Measurements from ENCODE around the gene LLGL2. TPM values are rescaled to one million over a fixed set of nuclear protein-coding genes. Genes with fewer than 3 reads are reported as not detected.

LLGL2 gene
- total RNA-seq, 2 experiments from 2014 or later, result 12.6 to 21.6 TPM

- H3K4me3 ChIP-seq (ENCODE audit: low read depth, low read length, poor library complexity, severe bottlenecking), result no peak overlapping the region
- ChIA-PET POLR2A (interaction anchor here (0.6 to 0.8 kb wide), 2 partner anchors 78 to 362 kb away, joined by 3 read pairs; partner anchors contain the start of gene NT5C), CTCF (ENCODE audit: unreplicated experiment) (interaction anchor here (0.5 kb wide), 1 partner anchor 98 kb away, joined by 3 read pairs; no protein-coding TSS in a partner anchor)
- H3K9me3 ChIP-seq (ENCODE audit: low read length), result no peaks in the 10 kb centered on the region
- no peaks in the 10 kb centered on the region for H3K9me2 ChIP-seq (ENCODE audit: insufficient read depth, low read length)
- no peaks in the 10 kb centered on the region for H3K79me2 ChIP-seq (ENCODE audit: insufficient read depth, low read depth, low read length)
- intact Hi-C loops (cut with micrococcal nuclease; ENCODE audit: unreplicated experiment), result no loop called here
- H3K27ac ChIP-seq (ENCODE audit: low read depth, low read length, poor library complexity, severe bottlenecking), result no peak overlapping the region
- H4K20me1 ChIP-seq (ENCODE audit: insufficient read depth, low read length), result no peaks in the 10 kb centered on the region
- no peak overlapping the region for H2AFZ ChIP-seq (ENCODE audit: low read length)
- TF ChIP-seq, protein P1, sequence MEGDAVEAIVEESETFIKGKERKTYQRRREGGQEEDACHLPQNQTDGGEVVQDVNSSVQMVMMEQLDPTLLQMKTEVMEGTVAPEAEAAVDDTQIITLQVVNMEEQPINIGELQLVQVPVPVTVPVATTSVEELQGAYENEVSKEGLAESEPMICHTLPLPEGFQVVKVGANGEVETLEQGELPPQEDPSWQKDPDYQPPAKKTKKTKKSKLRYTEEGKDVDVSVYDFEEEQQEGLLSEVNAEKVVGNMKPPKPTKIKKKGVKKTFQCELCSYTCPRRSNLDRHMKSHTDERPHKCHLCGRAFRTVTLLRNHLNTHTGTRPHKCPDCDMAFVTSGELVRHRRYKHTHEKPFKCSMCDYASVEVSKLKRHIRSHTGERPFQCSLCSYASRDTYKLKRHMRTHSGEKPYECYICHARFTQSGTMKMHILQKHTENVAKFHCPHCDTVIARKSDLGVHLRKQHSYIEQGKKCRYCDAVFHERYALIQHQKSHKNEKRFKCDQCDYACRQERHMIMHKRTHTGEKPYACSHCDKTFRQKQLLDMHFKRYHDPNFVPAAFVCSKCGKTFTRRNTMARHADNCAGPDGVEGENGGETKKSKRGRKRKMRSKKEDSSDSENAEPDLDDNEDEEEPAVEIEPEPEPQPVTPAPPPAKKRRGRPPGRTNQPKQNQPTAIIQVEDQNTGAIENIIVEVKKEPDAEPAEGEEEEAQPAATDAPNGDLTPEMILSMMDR (conservative IDR thresholded peaks at IDR 0.05; ENCODE audit: low read length), result no peak
- TF ChIP-seq EZH2phosphoT487 (IDR thresholded peaks at IDR 0.05; ENCODE audit: borderline replicate concordance, low read depth, low read length), result no peak
- no peak overlapping the region for H3K4me2 ChIP-seq (ENCODE audit: low read length)
- no peaks in the 10 kb centered on the region for H3K4me1 ChIP-seq (ENCODE audit: insufficient read depth, low read length, poor library complexity, severe bottlenecking)
- H3K36me3 ChIP-seq (ENCODE audit: insufficient read depth, low read length), result no peaks in the 10 kb centered on the region
- BruUV-seq (replicated peaks), result no TSS peak
- no peak for DNase-seq (ENCODE audit: low spot score)
Observed at GRCh38 chr17:75493476-75494129, 31.9 kb upstream of the LLGL2 start.

DNA sequence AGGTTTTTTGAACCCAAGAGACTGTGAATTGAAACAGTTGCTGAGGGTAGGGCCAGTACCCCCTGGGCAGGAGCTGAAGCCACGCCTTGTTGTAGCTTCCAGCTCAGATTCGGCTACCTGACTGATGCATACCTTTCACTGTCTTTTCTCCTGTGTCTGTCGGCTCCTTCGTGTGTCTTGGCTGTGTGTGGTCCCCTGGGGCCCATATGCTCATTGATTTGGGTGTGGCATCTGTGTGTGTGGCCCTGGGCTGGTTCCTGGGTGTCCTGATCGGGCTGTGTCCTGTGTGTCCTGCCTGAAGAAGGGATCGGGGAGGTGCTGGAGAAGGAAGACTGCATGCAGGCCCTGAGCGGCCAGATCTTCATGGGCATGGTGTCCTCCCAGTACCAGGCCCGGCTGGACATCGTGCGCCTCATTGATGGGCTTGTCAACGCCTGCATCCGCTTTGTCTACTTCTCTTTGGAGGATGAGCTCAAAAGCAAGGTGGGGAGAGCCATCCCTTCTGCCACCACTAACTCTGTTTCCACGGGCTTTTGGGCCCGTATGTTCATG lies 31.1 kb upstream of the LLGL2 start:
- Histone ChIP-seq H3K9me2 (ENCODE audit: insufficient read depth, low read length) (no peaks in the 10 kb centered on the region), H3K27ac (ENCODE audit: low read depth, low read length, poor library complexity, severe bottlenecking) (no peak overlapping the region), H3K36me3 (ENCODE audit: insufficient read depth, low read length) (no peaks in the 10 kb centered on the region), H3K4me1 (ENCODE audit: insufficient read depth, low read length, poor library complexity, severe bottlenecking) (no peaks in the 10 kb centered on the region), H3K4me3 (ENCODE audit: low read depth, low read length, poor library complexity, severe bottlenecking) (no peak overlapping the region), H4K20me1 (ENCODE audit: insufficient read depth, low read length) (no peaks in the 10 kb centered on the region), H2AFZ (ENCODE audit: low read length) (no peak overlapping the region), H3K79me2 (ENCODE audit: insufficient read depth, low read depth, low read length) (no peaks in the 10 kb centered on the region), H3K9me3 (ENCODE audit: low read length) (no peaks in the 10 kb centered on the region), H3K4me2 (ENCODE audit: low read length) (no peak overlapping the region)
- BruUV-seq (replicated peaks), result no TSS peak
- CTCF ChIA-PET (ENCODE audit: unreplicated experiment), result no interaction called here
- TF ChIP-seq EZH2phosphoT487 (IDR thresholded peaks at IDR 0.05; ENCODE audit: borderline replicate concordance, low read depth, low read length), result no peak
- TF ChIP-seq, protein P1 (conservative IDR thresholded peaks at IDR 0.05; ENCODE audit: low read length), result no peak
- POLR2A ChIA-PET, result interaction anchor here (0.6 to 1.5 kb wide), 3 partner anchors 10 to 363 kb away, joined by 3 to 6 read pairs (median 3); partner anchors contain the start of gene NT5C
- DNase-seq (ENCODE audit: low spot score), result no peak
- intact Hi-C loops (cut with micrococcal nuclease; ENCODE audit: unreplicated experiment), result no loop called here

DNA sequence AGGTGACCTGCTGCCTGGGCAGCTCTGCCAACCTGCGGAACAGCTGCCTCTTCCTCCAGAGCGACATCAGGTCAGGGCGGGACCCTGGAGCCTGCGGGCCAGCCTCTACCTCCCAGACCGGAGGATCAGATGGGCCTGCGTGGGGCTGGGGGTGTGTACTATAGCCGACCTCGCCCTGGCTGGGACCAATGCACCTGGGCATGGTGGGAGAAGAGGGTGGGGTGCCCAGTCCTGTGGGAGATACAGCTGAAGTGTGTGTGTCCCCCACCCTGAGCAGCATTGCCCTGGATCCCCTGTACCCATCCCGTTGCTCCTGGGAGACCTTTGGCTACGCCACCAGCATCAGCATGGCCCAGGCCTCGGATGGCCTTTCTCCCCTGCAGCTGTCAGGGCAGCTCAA lies 29.5 kb upstream of the LLGL2 start:
- Histone ChIP-seq H3K4me3 (ENCODE audit: low read depth, low read length, poor library complexity, severe bottlenecking) (no peak overlapping the region), H3K9me2 (ENCODE audit: insufficient read depth, low read length) (no peaks in the 10 kb centered on the region), H2AFZ (ENCODE audit: low read length) (no peak overlapping the region), H3K36me3 (ENCODE audit: insufficient read depth, low read length) (no peaks in the 10 kb centered on the region), H3K4me1 (ENCODE audit: insufficient read depth, low read length, poor library complexity, severe bottlenecking) (no peaks in the 10 kb centered on the region), H3K79me2 (ENCODE audit: insufficient read depth, low read depth, low read length) (no peaks in the 10 kb centered on the region), H3K9me3 (ENCODE audit: low read length) (no peaks in the 10 kb centered on the region), H4K20me1 (ENCODE audit: insufficient read depth, low read length) (no peaks in the 10 kb centered on the region), H3K27ac (ENCODE audit: low read depth, low read length, poor library complexity, severe bottlenecking) (no peak overlapping the region), H3K4me2 (ENCODE audit: low read length) (no peak overlapping the region)
- DNase-seq (ENCODE audit: low spot score), result no peak
- CTCF ChIA-PET (ENCODE audit: unreplicated experiment), result interaction anchor here (0.5 kb wide), 1 partner anchor 9 kb away, joined by 3 read pairs; no protein-coding TSS in a partner anchor
- TF ChIP-seq, protein P1 (conservative IDR thresholded peaks at IDR 0.05; ENCODE audit: low read length), result no peak
- no peak for TF ChIP-seq EZH2phosphoT487 (IDR thresholded peaks at IDR 0.05; ENCODE audit: borderline replicate concordance, low read depth, low read length)
- intact Hi-C loops (cut with micrococcal nuclease; ENCODE audit: unreplicated experiment), result no loop called here
- POLR2A ChIA-PET, result no interaction called here
- no TSS peak for BruUV-seq (replicated peaks)
